NCI-H510A treated with DMSO at 0.1 percent for 48 hours (cell line): ENCODE results near the gene CXCL16.
"Not testable (repeated sequence)": the region's sequence is repeated elsewhere in the genome, so short reads cannot be mapped to it uniquely, and the experiment has no call there.

ENCODE experiments used
- DNase-seq: peaks from one replicate; lab custom pipeline; 2025; lab: John Stamatoyannopoulos, UW

CXCL16 gene

DNA sequence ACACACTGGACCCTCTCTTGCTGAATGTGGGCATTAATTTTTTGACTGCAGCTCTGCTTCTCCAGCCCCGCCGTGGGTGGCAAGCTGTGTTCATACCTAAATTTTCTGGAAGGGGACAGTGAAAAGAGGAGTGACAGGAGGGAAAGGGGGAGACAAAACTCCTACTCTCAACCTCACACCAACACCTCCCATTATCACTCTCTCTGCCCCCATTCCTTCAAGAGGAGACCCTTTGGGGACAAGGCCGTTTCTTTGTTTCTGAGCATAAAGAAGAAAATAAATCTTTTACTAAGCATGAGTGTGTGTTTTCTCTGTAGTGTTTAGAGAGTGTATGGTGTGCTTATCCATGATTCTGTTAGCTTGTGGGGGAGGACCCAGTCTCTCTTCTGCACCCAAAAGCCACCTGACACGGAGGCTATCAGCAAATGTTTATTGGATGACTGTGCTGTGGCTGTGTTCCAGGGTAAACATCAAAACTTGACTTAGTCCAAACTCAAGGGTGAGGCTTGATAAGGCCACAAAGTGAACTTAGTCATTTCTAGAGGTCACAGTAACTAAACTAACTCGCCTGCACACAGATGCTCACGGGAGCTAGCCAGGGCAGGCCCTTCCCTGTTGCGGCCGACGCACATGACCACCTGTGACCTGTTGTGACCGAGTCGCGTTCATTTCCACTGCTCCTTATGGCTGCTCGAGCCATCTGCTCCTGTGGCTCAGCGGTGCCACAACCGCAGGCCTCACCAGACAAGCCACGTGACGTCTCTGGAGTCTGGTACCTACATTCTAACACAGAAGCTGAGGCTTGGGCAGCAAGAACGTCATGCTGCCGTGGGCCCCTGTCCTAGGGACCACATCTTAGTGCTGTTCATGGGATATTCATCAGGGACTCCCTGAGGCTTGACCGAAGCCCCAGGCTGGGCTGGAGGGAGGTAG is 18.3 kb downstream of the CXCL16 start:
- DNase-seq = no peak

DNA sequence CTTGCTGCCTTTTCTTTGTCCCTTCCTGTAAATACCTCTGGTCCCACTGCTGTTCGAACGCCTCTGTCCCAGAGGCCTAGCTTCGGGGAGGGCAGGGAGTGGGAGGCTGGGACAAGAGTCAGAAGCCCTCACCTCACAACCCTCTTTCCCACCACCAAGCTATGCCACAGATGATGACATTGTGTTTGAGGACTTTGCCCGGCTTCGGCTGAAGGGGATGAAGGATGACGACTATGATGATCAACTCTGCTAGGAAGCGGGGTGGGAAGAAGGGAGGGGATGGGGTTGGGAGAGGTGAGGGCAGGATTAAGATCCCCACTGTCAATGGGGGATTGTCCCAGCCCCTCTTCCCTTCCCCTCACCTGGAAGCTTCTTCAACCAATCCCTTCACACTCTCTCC is 18.9 kb downstream of the CXCL16 start:
- DNase-seq = no peak

DNA sequence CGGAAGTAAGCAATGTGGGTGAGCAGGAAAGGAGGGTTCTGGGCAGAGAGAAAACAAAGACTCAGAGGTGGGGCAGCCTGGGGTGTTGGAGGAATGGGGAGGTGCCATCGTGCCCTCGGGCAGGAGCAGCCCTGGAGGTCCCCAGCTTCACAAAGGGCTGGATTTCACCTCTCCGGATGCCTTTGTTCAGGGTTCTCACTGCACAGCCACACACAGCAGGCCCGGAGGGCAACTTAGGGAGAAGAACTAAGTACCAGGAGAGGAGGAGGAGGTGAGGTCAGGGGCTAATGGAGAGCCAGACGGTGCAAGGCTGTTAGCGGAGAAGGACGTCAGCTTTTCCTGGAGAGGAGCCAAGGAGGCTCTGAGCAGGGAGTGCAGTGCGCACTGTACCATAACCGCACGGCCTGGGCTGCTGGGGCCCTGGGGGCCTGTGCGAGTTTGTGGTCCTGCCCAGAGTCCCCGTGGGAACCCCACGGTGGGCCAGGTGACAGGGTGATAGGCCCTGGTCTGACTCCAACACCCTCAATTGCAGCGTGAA is 20.0 kb downstream of the CXCL16 start:
- DNase-seq = no peak

DNA sequence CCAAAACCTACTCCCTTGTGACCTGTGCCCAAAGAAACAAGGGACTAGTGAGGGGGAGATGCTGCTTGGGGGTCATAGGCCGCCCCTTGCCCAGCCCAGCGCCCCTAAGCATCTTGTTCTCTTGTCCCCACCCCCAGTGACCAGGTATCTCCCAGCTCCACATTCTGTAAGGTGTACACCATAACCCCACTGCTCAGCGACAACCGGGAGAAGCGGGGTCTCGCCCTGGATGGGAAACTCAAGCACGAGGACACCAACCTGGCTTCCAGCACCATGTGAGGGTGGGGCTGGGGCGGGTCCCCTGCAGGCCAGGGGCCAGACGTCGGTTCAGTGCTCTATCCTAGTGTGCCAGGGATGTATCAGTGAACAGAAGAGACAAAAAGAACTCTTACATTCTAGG is 20.6 kb downstream of the CXCL16 start:
- no peak for DNase-seq

DNA sequence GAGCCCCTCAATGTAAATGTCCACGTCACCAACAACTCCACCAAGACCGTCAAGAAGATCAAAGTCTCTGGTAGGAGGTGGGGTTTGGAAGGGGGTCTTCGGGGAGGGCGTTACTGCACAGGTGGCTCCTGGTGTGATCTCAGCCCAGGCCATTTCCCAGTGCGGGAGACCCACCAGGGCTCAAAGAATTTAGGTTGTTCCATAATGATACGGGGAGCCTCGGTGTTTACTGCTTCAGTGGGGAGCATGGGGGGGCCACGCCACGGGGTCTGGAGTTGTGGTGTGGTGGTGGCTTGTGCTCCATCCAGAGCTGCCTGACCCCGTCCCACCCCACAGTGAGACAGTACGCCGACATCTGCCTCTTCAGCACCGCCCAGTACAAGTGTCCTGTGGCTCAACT is 21.5 kb downstream of the CXCL16 start:
- no peak for DNase-seq

DNA sequence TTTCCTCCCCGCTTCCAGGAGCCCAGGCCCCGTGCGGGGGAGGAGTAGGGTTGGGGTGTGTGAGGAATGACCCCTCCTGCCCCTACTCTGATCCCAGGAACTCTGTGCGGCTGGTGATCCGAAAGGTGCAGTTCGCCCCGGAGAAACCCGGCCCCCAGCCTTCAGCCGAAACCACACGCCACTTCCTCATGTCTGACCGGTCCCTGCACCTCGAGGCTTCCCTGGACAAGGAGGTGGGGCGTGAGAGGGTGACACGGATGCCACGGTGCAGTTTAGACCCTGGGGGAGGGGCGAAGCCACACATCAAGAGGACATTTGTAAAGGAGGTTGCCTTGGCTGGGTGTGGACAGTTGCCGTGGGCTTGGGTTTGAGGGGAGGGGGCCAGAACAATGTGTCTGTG is 21.9 kb downstream of the CXCL16 start:
- DNase-seq = no peak

DNA sequence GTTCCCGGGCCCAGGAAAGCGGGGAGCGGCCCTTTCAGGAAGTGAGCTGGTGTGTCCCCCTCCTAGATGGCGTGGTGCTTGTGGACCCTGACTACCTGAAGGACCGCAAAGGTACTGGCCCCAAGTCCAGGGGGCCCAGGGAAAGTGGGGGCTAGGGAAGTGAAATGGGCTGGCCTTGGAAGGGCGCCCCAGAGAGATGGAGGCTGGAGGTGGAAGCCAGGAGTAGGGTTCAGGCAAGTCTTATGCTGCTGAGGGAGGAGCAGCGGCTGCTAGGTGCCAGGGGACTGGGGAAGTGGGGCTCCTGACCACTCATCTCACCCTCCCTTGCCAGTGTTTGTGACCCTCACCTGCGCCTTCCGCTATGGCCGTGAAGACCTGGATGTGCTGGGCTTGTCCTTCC is 23.6 kb downstream of the CXCL16 start:
- DNase-seq = no peak

DNA sequence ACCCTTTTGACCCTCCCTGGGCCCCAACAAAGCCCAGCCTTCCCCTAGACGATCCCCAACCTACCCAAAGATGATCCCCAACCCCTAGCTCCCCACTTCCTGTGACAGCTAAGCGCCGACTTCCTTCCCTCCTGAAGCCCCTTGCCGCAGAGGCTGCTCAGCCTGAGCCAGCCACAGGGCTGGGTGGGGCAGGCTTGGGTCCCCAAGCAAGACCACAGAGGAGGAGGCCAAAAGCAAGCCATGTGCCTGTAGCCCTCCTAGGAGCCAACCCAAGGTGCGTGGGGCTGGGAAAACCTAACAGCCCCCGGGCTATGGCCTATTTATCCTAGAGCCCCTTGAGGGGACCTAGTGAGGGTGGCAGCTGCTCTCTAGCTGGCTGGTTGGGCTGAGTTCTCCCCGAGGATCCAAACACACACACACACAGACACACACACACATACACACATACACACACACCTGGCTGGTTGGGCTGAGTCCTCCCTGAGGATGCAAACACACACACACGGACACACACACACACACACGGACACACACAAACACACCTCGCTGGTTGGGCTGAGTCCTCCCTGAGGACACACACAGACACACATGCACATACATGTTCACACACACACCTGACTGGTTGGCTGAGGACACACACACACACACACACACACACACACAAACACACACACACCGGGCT is 24.5 kb downstream of the CXCL16 start:
- no peak for DNase-seq

DNA sequence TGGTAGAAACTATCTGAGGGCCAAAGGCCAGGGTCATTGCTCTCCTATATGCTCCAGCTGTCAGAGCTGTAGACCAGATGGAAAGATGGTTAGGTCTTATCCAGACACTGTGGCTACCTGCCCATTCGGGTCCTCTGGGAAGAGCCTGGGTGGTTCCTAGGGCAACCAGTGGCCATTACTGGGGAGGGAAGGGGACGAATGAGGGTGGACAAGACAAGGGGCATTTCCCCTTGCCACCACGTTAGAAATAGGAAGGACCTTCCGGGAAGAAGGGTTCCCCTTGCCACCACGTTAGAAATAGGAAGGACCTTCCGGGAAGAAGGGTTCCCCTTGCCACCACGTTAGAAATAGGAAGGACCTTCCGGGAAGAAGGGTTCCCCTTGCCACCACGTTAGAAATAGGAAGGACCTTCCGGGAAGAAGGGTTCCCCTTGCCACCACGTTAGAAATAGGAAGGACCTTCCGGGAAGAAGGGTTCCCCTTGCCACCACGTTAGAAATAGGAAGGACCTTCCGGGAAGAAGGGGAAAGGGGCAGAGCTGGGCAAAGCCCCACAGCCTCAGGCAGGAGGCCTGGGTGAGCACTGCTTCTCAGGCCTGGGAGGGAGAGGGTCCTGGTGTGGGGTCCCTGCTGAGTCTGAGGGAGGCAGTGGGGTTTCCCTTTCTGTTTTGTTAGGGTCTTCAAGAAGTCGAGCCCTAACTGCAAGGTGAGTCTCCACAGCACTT is 25.2 kb downstream of the CXCL16 start:
- DNase-seq = not testable (repeated sequence)

DNA sequence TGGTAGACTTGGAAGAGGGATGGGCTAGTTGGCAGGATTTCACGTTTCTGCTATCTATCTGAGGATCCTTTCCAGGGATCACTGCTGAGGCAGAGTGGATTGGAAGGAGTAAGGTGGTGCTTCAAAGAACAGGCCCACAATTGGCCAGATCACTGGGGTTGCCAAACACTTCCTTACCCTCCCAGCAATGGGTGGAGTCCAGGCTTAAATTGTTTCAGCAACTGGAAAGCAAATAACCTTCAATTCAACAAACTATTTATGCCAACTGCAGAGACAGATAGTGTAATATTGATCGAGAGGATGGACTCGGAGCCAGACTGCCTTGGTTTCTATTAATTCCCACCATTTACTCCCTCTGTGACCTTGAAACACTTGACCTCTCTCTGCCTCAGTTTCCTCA is 27.2 kb downstream of the CXCL16 start:
- DNase-seq = no peak

DNA sequence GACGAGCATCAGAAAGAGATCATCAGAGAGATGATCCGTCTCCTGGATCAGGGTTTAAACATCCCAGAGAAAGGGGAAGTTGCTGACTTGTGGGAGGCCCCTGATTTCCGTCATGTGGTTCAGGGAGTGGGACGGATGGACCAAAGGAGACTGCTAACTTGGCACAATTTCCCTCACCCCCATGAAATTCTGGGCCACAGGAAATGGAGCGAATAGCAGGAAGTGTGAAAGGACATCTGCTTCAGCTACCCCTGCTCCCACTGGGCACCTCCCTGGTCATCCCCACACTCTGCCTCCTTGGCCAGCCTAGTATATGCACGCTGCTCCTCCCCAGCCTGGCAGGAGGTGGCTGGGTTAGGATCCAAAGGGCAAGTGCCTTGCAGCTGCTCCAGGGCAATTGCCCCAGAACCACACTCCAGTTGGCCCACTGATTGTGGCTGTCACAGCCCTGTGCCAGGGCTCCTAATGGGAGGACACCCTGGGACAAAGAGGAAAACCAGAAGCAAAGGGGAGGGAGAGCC is 28.0 kb downstream of the CXCL16 start:
- no peak for DNase-seq

DNA sequence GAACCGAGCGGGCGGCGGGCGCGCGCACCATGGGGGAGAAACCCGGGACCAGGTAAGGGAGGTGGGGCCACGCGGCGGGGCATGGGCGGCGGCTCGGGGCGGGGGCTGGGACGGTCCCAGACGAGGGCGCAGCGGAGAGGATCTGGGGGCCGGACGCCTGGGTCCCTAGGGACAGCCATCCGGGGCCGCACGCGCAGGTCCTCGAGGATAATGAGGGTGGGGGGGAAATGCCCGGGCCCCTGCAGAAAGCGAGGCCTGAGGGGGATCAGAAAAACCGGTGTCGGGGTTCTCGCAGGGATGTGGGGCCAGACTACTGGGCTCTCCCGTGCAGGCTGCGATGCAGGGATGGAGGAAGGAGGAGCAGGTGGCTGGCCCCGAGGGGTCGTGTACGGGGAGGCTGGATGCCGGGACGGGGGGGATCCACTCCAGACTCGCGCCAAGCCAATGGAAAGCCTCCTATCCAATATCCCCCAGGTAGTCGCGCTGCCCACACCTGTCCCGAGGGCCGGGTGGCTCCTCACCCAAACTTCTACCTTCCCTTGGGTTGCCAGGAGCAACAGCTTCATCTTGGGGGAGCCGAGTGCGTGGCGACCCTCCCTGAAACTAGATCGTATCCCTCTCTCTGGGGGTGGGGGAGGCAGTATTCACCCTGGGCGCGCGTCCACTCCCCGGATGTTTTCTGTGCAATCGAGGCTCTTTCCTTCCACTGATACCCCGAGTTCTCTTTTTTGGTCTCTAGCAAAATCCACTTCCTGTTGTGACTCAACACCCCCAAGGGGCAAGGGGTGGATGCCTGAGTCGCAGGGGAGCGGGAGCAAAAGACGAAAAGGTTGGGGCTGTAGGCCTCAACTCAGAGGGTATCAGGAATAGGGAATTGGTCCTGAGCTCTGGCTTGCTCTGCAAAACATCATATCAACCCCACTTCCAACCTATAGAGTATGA is 28.8 kb downstream of the CXCL16 start:
- DNase-seq = no peak

DNA sequence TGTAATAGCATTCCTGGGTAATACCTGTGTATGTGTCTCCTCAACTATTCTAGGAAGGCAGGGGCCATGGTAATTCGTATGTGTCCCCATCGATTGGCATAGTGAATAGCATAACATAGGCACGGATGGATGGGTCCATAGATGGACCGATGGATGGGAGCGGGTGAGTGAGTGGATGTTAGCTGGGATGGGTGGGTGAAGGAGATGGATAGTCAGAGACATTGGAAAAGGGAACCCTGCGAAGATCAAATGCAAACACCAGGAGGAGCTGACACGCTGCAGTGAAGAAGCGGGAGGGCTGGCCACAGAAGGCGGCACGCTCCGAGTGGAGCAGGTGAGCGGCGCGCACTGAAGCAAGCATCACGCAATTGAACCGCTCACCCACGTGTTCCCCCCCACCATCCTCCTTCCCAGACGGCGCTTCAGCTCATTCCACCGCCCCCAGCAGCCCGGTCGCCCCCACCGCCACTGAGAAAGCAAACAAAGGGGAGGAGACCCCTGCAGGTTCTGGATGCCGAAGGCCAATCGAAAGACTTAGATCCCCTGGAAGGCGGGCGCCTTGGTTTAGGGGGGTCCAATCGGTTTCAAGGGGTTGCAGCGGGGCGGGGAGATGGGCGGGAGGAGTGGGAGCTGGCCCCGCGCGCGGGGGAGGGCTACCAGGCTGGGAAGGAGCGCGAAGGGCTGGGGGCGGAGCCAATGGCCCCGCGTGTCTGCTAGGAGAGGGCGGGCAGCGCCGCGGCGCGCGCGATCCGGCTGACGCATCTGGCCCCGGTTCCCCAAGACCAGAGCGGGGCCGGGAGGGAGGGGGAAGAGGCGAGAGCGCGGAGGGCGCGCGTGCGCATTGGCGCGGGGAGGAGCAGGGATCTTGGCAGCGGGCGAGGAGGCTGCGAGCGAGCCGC is 29.7 kb downstream of the CXCL16 start, which contains the start of gene ARRB2:
ARRB2 (plus strand) TSS at position 839 of the 899 bp plus-strand sequence. CDS start 90 bp downstream, outside the sequence.
- peak; percentile 97 for DNase-seq

DNA sequence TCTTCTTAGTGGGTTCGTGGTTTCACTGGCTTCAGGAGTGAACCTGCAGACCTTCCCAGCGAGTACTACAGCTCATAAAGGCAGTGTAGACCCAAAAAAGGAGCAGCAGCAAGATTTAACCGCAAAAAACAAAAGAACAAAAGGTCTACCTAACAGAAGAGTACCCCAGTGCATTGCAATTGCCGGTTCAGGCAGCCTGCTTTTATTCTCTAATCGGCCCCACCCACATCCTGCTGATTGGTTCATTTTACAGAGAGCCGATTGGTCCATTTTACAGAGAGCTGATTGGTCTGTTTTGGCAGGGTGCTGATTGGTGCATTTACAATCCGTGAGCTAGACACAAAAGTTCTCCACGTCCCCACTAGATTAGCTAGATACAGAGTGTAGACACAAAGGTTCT is 31.3 kb downstream of the CXCL16 start:
- DNase-seq = no peak

DNA sequence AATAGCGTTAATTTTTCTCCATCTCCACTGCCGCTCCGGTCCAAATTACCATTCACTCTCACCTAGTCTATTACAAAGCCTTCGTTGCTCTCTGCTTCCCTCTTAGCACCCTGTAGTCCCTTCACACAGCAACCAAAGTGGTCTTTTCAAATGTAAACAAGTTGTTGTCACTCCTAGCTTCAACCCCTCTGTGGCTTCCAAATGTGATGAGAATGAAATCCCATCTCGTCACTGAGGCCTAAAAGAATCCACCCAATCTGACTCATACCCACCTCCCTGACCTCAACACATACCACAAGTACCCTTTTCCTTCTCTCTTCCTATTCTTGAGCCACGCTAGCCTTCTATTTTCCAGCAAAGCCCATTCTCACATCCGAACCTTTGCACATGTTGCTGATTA is 33.6 kb downstream of the CXCL16 start:
- DNase-seq = no peak

DNA sequence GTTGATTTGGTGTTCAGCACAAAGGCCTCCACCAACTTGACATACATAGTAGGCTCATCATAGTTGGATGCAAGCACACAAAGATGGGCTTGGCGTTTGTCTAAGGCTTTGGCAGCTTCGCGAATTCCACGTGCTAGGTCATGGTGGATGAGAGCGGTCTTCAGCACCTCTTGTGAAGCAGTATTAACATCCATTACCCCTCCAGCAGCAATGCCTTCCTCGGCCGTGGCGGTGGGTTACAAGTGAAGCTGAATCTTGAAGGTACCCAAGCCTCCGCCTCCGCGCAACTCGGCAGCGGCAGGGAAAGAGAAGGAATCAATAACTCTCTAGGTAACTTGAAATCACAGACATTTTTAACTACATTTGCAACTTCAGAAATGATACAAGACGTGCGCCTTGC is 34.7 kb downstream of the CXCL16 start:
- no peak for DNase-seq

DNA sequence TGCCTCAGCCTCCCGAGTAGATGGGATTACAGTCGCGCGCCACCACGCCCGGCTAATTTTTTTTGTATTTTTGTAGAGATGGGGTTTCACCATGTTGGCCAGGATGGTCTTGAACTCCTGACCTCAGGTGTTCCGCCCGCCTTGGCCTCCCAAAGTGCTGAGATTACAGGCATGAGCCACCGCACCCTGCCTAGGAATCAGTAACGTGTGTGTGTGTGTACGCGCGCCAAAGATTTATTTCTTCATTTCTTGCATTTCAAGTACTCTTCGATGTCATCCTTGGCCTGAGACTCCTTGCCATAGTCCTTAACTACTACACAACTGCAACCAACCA is 35.2 kb downstream of the CXCL16 start:
- DNase-seq = not testable (repeated sequence)

DNA sequence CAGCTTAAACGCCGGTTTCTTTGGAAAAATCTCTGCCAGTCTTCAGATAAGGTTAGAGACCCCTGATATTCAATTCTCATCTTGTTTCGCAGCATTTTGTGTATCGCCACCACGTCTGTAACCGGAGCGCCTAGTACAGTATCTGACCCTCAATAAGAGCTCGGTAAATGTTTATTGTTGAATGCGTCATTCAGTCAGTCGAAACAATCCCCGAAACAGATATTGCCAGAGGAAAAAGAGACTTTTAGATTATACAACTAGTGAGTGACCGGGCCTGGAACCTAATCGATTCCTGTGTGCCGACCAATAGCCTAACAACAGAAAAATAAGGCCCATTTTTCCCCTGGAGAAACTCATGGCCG is 36.4 kb downstream of the CXCL16 start:
- no peak for DNase-seq

DNA sequence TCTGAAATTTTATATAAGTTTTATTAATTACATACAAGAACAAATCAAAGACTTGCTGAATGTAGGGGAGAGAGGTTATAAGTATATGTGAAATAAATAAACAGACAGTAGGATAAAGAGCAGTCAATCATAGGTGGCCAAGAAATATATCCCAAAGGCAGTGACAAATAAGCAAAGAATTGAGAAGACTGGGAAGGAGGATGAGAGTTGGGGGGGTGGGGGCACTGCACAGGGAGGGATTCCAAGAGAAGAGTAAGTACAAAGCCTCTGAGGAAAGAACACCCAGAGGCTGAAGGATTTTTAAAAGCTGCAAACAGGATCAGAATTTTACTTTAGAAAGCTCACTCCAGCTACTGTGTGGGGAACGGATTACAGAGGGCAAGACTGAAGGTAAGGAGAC is 38.6 kb downstream of the CXCL16 start:
- DNase-seq = no peak

DNA sequence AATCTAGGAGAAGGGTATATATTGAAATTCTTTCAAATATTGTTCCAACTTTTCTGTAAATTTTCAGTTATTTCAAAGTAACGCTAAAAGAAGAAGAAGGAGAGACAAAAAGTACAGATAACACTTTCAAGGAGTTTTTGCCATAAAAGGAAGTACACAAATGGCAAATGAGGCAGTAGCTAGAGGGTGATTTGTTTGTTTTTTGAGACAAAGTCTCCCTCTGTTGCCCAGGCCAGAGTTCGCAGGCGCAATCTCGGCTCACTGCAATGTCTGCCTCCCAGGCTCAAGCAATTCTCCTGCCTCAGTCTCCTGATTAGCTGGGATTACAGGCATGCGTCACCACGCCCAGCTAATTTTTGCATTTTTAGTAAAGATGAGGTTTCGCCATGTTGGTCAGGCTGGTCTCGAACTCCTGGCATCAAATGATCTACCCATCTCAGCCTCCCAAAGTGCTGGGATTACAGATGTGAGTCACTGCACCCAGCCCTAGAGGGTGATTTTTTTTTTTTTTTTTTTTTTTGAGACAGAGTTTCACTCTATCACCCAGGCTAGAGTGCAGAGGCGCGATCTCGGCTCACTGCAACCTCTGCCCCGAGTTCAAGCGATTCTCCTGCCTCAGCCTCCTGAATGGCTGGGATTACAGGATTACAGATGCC is 40.2 kb downstream of the CXCL16 start:
- DNase-seq = not testable (repeated sequence)
